Left ventricle myocardium superior (tissue), 1 donor: ENCODE results near the gene CCDC160. TPM values are rescaled to one million over a fixed set of nuclear protein-coding genes. Genes with fewer than 3 reads are reported as not detected.

Experiments used
- ATAC-seq: fragments of 200-7000 bp; cut with Tn5 transposase; one replicate; pipeline ENCODE4 v1.9.1; 2020; ENCODE audit warnings: mild to moderate bottlenecking, moderate library complexity
- DNase-seq: peaks from one replicate; pipeline ENCODE4 v3.0.0-alpha.2; 2020
- intact Hi-C: fragments of 100-400 bp; cut with micrococcal nuclease; formaldehyde crosslinking; loops from one replicate; pipeline ENCODE4 v1.11.0; 2022
- total RNA-seq: library from RNA; stranded (reverse); fragmentation: NEBNext Ultra II Directional; extraction: Animal tissue kit (Norgen Biotek cat#: 25700); gene quantifications from one replicate; pipeline ENCODE4 v1.2.1, GENCODE V29; 2021
- donor health status: DM: no; HTN: yes; CAD: no; lungs with severe emphysema.

Gene CCDC160
- total RNA-seq, 1 donor from 2014 or later: not detected

GRCh38 chrX:134287346-134287745 lies 50.4 kb downstream of the CCDC160 start:
- intact Hi-C loops: no loop called here
- ATAC-seq (no peak), DNase-seq (no peak)

- DNase-seq (no peak), ATAC-seq (no peak)
- intact Hi-C loops: no loop called here
Observed at GRCh38 chrX:134294548-134294947, 57.6 kb downstream of the CCDC160 start.

Other genes with a start within 250 kb of the CCDC160 start
- 11.3 TPM for gene PHF6, start 136.1 kb downstream of the CCDC160 start, total RNA-seq
- gene HPRT1, start 223.0 kb downstream of the CCDC160 start, total RNA-seq: 23.9 TPM